ENCODE results near the gene DENND2C. TPM values are rescaled to one million over a fixed set of nuclear protein-coding genes. Genes with fewer than 3 reads are reported as not detected.
A peak's percentile ranks its signal among the peaks of the same experiment; 100 is the strongest.

Gene DENND2C
- total and polyA plus RNA-seq, 2 of the 13 experiments (the other 11 are each of a cell fraction or from before 2014, with no cell fraction given): 0.08 to 0.33 TPM

DNA sequence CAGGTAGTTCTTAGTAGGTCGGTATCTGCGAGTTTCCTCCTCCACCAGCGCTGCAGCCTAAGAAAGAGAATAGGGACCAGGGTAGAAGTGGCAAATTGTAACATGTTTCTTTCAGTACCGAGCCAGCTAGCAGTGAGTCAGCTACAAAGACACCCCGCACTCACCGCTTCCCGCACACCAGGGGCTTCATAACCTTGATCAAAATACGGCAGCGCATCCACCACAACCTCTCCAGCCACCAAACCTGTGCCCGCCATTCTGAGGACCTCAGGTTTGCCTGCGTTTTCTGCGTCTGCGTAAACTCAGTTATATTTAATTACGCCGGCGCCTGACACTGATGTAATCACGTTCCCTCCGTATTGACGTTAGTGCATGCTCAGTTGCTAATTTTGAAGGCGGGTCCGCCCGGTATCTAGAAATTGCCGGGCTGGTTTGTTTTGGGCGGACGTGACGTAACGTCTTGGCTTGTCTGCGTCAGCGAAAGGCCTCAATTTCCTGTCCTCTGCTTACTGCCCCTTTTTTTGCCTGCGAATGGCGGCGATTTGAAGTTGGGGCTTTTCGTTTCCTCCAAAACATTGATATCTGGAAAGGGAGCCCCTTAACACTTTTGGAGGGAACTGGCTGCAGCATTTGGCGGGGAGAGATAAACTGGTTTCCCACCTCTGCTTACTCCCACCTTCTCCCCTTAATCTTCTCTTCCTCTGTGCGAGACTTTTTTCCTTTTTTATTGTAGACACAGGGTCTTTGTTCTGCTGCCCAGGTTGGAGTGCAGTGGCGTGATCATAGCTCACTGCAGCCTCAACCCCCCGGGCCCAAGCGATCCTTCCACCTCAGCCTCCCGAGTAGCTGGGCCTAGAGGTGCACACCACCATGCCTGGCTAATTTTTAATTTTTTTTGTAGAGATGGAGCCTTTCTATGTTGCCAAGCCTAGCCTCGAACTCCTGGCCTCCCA, 88.2 kb downstream of the DENND2C start, which contains the start of gene BCAS2 (continued):
- TF ChIP-seq DPF2 (CRISPR knock-in tag; IDR thresholded peaks at IDR 0.05; ENCODE audit: borderline replicate concordance, low read depth) (no peak), ARID2 (CRISPR knock-in tag; IDR thresholded peaks at IDR 0.05; ENCODE audit: borderline replicate concordance) (no peak), SIX1 (CRISPR knock-in tag; IDR thresholded peaks at IDR 0.05; ENCODE audit: borderline replicate concordance) (no peak), ZNF441 (CRISPR knock-in tag; IDR thresholded peaks at IDR 0.05; ENCODE audit: borderline replicate concordance) (0 out of 2 replicates have a peak, but pooled peaks have one; percentile 11), ZNF780A (CRISPR knock-in tag; IDR thresholded peaks at IDR 0.05) (no peak), ZNF615 (CRISPR knock-in tag; IDR thresholded peaks at IDR 0.05; ENCODE audit: borderline replicate concordance) (no peak), ZSCAN29 (CRISPR knock-in tag; conservative IDR thresholded peaks at IDR 0.05) (peak; percentile 71; the same call in 1 of the 2 replicates), E2F2 (CRISPR knock-in tag; IDR thresholded peaks at IDR 0.05; ENCODE audit: borderline replicate concordance) (no peak), HMGA1 (CRISPR knock-in tag; conservative IDR thresholded peaks at IDR 0.05) (no peak), POGZ (CRISPR knock-in tag; IDR thresholded peaks at IDR 0.05) (peak; percentile 76), ZMAT3 (CRISPR knock-in tag; conservative IDR thresholded peaks at IDR 0.05) (no peak; the same call in 1 of the 2 replicates), ZNF263 (CRISPR knock-in tag; IDR thresholded peaks at IDR 0.05) (no peak), TBX2 (CRISPR knock-in tag; IDR thresholded peaks at IDR 0.05; ENCODE audit: borderline replicate concordance) (peak; percentile 46; the same call in 1 of the 2 replicates), FOXO1 (CRISPR knock-in tag; IDR thresholded peaks at IDR 0.05) (no peak; the same call in 1 of the 2 replicates)
- TF ChIP-seq, protein P1, sequence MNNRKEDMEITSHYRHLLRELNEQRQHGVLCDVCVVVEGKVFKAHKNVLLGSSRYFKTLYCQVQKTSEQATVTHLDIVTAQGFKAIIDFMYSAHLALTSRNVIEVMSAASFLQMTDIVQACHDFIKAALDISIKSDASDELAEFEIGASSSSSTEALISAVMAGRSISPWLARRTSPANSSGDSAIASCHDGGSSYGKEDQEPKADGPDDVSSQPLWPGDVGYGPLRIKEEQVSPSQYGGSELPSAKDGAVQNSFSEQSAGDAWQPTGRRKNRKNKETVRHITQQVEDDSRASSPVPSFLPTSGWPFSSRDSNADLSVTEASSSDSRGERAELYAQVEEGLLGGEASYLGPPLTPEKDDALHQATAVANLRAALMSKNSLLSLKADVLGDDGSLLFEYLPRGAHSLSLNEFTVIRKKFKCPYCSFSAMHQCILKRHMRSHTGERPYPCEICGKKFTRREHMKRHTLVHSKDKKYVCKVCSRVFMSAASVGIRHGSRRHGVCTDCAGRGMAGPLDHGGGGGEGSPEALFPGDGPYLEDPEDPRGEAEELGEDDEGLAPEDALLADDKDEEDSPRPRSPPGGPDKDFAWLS (CRISPR knock-in tag; IDR thresholded peaks at IDR 0.05; ENCODE audit: borderline replicate concordance): no peak
- TF ChIP-seq, protein P2, sequence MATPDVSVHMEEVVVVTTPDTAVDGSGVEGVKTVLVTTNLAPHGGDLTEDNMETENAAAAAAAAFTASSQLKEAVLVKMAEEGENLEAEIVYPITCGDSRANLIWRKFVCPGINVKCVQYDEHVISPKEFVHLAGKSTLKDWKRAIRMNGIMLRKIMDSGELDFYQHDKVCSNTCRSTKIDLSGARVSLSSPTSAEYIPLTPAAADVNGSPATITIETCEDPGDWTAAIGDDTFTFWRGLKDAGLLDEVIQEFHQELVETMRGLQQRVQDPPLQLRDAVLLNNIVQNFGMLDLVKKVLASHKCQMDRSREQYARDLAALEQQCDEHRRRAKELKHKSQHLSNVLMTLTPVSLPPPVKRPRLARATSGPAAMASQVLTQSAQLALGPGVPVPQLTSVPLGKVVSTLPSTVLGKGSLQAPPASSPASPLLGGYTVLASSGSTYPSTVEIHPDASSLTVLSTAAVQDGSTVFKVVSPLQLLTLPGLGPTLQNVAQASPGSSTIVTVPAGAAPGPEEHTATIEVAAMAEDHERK (CRISPR knock-in tag; IDR thresholded peaks at IDR 0.05; ENCODE audit: low read depth): peak; percentile 97
- TF ChIP-seq, protein P3, sequence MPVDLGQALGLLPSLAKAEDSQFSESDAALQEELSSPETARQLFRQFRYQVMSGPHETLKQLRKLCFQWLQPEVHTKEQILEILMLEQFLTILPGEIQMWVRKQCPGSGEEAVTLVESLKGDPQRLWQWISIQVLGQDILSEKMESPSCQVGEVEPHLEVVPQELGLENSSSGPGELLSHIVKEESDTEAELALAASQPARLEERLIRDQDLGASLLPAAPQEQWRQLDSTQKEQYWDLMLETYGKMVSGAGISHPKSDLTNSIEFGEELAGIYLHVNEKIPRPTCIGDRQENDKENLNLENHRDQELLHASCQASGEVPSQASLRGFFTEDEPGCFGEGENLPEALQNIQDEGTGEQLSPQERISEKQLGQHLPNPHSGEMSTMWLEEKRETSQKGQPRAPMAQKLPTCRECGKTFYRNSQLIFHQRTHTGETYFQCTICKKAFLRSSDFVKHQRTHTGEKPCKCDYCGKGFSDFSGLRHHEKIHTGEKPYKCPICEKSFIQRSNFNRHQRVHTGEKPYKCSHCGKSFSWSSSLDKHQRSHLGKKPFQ (CRISPR knock-in tag; IDR thresholded peaks at IDR 0.05; ENCODE audit: insufficient replicate concordance): no peak
- TF ChIP-seq, protein P4, sequence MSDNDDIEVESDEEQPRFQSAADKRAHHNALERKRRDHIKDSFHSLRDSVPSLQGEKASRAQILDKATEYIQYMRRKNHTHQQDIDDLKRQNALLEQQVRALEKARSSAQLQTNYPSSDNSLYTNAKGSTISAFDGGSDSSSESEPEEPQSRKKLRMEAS (IDR thresholded peaks at IDR 0.05): peak; percentile 32; the same call in 1 of the 2 replicates
- TF ChIP-seq, protein P5, sequence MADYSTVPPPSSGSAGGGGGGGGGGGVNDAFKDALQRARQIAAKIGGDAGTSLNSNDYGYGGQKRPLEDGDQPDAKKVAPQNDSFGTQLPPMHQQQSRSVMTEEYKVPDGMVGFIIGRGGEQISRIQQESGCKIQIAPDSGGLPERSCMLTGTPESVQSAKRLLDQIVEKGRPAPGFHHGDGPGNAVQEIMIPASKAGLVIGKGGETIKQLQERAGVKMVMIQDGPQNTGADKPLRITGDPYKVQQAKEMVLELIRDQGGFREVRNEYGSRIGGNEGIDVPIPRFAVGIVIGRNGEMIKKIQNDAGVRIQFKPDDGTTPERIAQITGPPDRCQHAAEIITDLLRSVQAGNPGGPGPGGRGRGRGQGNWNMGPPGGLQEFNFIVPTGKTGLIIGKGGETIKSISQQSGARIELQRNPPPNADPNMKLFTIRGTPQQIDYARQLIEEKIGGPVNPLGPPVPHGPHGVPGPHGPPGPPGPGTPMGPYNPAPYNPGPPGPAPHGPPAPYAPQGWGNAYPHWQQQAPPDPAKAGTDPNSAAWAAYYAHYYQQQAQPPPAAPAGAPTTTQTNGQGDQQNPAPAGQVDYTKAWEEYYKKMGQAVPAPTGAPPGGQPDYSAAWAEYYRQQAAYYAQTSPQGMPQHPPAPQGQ (CRISPR knock-in tag; IDR thresholded peaks at IDR 0.05; ENCODE audit: borderline replicate concordance): no peak
